ENCODE results near the gene IL17F. TPM values are rescaled to one million over a fixed set of nuclear protein-coding genes. Genes with fewer than 3 reads are reported as not detected.

Gene IL17F
- total RNA-seq, 2 experiments from 2014 or later: not detected

- H3K27me3 Mint-ChIP-seq (ENCODE audit: low read depth): no peaks in the 10 kb centered on the region
- CTCF ChIA-PET: interaction anchor here (3.0 kb wide), 1 partner anchor 9 kb away, joined by 15 read pairs; no protein-coding TSS in a partner anchor
- peak overlapping the region; percentile 48 for H3K27ac Mint-ChIP-seq
- DNase-seq (no peak), ATAC-seq (no peak)
- H3K4me3 Mint-ChIP-seq: no peak overlapping the region
- H3K36me3 Mint-ChIP-seq (ENCODE audit: low read depth): peaks cover 76% of the 10 kb centered on the region
- POLR2A ChIA-PET: interaction anchor here (1.2 to 1.3 kb wide), 2 partner anchors 8 to 11 kb away, joined by 4 to 6 read pairs; no protein-coding TSS in a partner anchor
- H3K9me3 Mint-ChIP-seq (ENCODE audit: insufficient read depth): no peaks in the 10 kb centered on the region
- H3K4me1 Mint-ChIP-seq (ENCODE audit: low read depth): peaks cover 3% of the 10 kb centered on the region
Observed at GRCh38 chr6:52271852-52272460, 27.7 kb upstream of the IL17F start.

GRCh38 chr6:52263709-52264540 lies 19.6 kb upstream of the IL17F start:
- Mint-ChIP-seq H3K27me3 (ENCODE audit: low read depth) (no peaks in the 10 kb centered on the region), H3K9me3 (ENCODE audit: insufficient read depth) (no peaks in the 10 kb centered on the region), H3K4me1 (ENCODE audit: low read depth) (peaks cover 14% of the 10 kb centered on the region), H3K36me3 (ENCODE audit: low read depth) (peaks cover 80% of the 10 kb centered on the region), H3K4me3 (no peak overlapping the region), H3K27ac (no peak overlapping the region)
- CTCF ChIA-PET: interaction anchor here (0.5 to 6.4 kb wide), 32 partner anchors 8 to 399 kb away, joined by 3 to 90 read pairs (median 4); partner anchors contain the start of genes MCM3 and PAQR8
- ATAC-seq: peak; percentile 75
- POLR2A ChIA-PET: interaction anchor here (1.1 to 2.2 kb wide), 2 partner anchors 20 to 136 kb away, joined by 4 to 6 read pairs; partner anchors contain the start of gene MCM3
- peak; percentile 80 for DNase-seq

GRCh38 chr6:52262620-52263344 lies 18.5 kb upstream of the IL17F start:
- Mint-ChIP-seq H3K4me3 (no peak overlapping the region), H3K27ac (peak overlapping the region; percentile 13), H3K9me3 (ENCODE audit: insufficient read depth) (no peaks in the 10 kb centered on the region), H3K36me3 (ENCODE audit: low read depth) (peaks cover 71% of the 10 kb centered on the region), H3K27me3 (ENCODE audit: low read depth) (no peaks in the 10 kb centered on the region), H3K4me1 (ENCODE audit: low read depth) (peaks cover 14% of the 10 kb centered on the region)
- ChIA-PET POLR2A (interaction anchor here (1.1 to 2.2 kb wide), 3 partner anchors 17 to 137 kb away, joined by 4 to 6 read pairs (median 4); partner anchors contain the start of gene MCM3), CTCF (interaction anchor here (0.5 to 6.4 kb wide), 27 partner anchors 7 to 201 kb away, joined by 3 to 90 read pairs (median 4); partner anchors contain the start of genes MCM3 and PAQR8)
- DNase-seq (peak; percentile 35), ATAC-seq (peak; percentile 35)

- no peak for DNase-seq
- no peak overlapping the region for H3K27ac Mint-ChIP-seq
- peaks cover 14% of the 10 kb centered on the region for H3K4me1 Mint-ChIP-seq (ENCODE audit: low read depth)
- POLR2A ChIA-PET: interaction anchor here (1.0 to 1.7 kb wide), 2 partner anchors 18 to 22 kb away, joined by 3 to 4 read pairs; no protein-coding TSS in a partner anchor
- peaks cover 59% of the 10 kb centered on the region for H3K36me3 Mint-ChIP-seq (ENCODE audit: low read depth)
- H3K4me3 Mint-ChIP-seq: no peak overlapping the region
- CTCF ChIA-PET: interaction anchor here (0.6 to 6.4 kb wide), 9 partner anchors 14 to 938 kb away, joined by 3 to 90 read pairs (median 4); no protein-coding TSS in a partner anchor
- ATAC-seq: no peak
- H3K9me3 Mint-ChIP-seq (ENCODE audit: insufficient read depth): no peaks in the 10 kb centered on the region
- H3K27me3 Mint-ChIP-seq (ENCODE audit: low read depth): no peaks in the 10 kb centered on the region
Observed at GRCh38 chr6:52261229-52261628, 16.9 kb upstream of the IL17F start.

GRCh38 chr6:52260634-52261033 lies 16.3 kb upstream of the IL17F start:
- peaks cover 54% of the 10 kb centered on the region for H3K36me3 Mint-ChIP-seq (ENCODE audit: low read depth)
- ATAC-seq (no peak), DNase-seq (no peak)
- CTCF ChIA-PET: interaction anchor here (0.9 to 6.4 kb wide), 2 partner anchors 88 to 97 kb away, joined by 4 to 90 read pairs; no protein-coding TSS in a partner anchor
- H3K27me3 Mint-ChIP-seq (ENCODE audit: low read depth): no peaks in the 10 kb centered on the region
- no peak overlapping the region for H3K27ac Mint-ChIP-seq
- POLR2A ChIA-PET: interaction anchor here (1.0 kb wide), 1 partner anchor 22 kb away, joined by 3 read pairs; no protein-coding TSS in a partner anchor
- H3K4me1 Mint-ChIP-seq (ENCODE audit: low read depth): peaks cover 14% of the 10 kb centered on the region
- H3K9me3 Mint-ChIP-seq (ENCODE audit: insufficient read depth): no peaks in the 10 kb centered on the region
- H3K4me3 Mint-ChIP-seq: no peak overlapping the region

- ChIA-PET POLR2A (interaction anchor here (0.6 kb wide), 1 partner anchor 41 kb away, joined by 4 read pairs; no protein-coding TSS in a partner anchor), CTCF (interaction anchor here (1.3 kb wide), 2 partner anchors 8 to 192 kb away, joined by 3 to 5 read pairs; no protein-coding TSS in a partner anchor)
- no peak overlapping the region for H3K27ac Mint-ChIP-seq
- ATAC-seq: no peak
- H3K36me3 Mint-ChIP-seq (ENCODE audit: low read depth): peaks cover 9% of the 10 kb centered on the region
- no peak overlapping the region for H3K4me3 Mint-ChIP-seq
- H3K4me1 Mint-ChIP-seq (ENCODE audit: low read depth): peaks cover 19% of the 10 kb centered on the region
- H3K9me3 Mint-ChIP-seq (ENCODE audit: insufficient read depth): no peaks in the 10 kb centered on the region
- no peak for DNase-seq
- peaks cover 38% of the 10 kb centered on the region for H3K27me3 Mint-ChIP-seq (ENCODE audit: low read depth)
Observed at GRCh38 chr6:52255434-52255833, 11.1 kb upstream of the IL17F start.

- Mint-ChIP-seq H3K4me1 (ENCODE audit: low read depth) (peaks cover 19% of the 10 kb centered on the region), H3K4me3 (no peak overlapping the region), H3K9me3 (ENCODE audit: insufficient read depth) (no peaks in the 10 kb centered on the region), H3K36me3 (ENCODE audit: low read depth) (peaks cover 5% of the 10 kb centered on the region), H3K27ac (no peak overlapping the region), H3K27me3 (ENCODE audit: low read depth) (peaks cover 41% of the 10 kb centered on the region)
- DNase-seq (no peak), ATAC-seq (no peak)
- ChIA-PET CTCF (interaction anchor here (1.3 kb wide), 1 partner anchor 9 kb away, joined by 3 read pairs; no protein-coding TSS in a partner anchor), POLR2A (interaction anchor here (0.6 kb wide), 1 partner anchor 42 kb away, joined by 4 read pairs; no protein-coding TSS in a partner anchor)
Observed at GRCh38 chr6:52254731-52255378, 10.6 kb upstream of the IL17F start.

- Mint-ChIP-seq H3K4me3 (no peak overlapping the region), H3K27me3 (ENCODE audit: low read depth) (peaks cover 52% of the 10 kb centered on the region), H3K27ac (no peak overlapping the region), H3K4me1 (ENCODE audit: low read depth) (peaks cover 19% of the 10 kb centered on the region), H3K36me3 (ENCODE audit: low read depth) (peaks cover 3% of the 10 kb centered on the region), H3K9me3 (ENCODE audit: insufficient read depth) (no peaks in the 10 kb centered on the region)
- DNase-seq: no peak
- no peak for ATAC-seq
- POLR2A ChIA-PET: interaction anchor here (0.6 kb wide), 1 partner anchor 390 kb away, joined by 3 read pairs; no protein-coding TSS in a partner anchor
- CTCF ChIA-PET: interaction anchor here (2.0 kb wide), 1 partner anchor 10 kb away, joined by 13 read pairs; no protein-coding TSS in a partner anchor
Observed at GRCh38 chr6:52253494-52253893, 9.2 kb upstream of the IL17F start.

- no peaks in the 10 kb centered on the region for H3K9me3 Mint-ChIP-seq (ENCODE audit: insufficient read depth)
- H3K27me3 Mint-ChIP-seq (ENCODE audit: low read depth): peaks cover 66% of the 10 kb centered on the region
- CTCF ChIA-PET: interaction anchor here (1.0 to 1.5 kb wide), 2 partner anchors 20 to 23 kb away, joined by 3 to 4 read pairs; no protein-coding TSS in a partner anchor
- ATAC-seq: no peak
- POLR2A ChIA-PET: no interaction called here
- no peaks in the 10 kb centered on the region for H3K36me3 Mint-ChIP-seq (ENCODE audit: low read depth)
- no peak for DNase-seq
- H3K4me1 Mint-ChIP-seq (ENCODE audit: low read depth): peaks cover 19% of the 10 kb centered on the region
- H3K4me3 Mint-ChIP-seq: no peak overlapping the region
- H3K27ac Mint-ChIP-seq: no peak overlapping the region
Observed at GRCh38 chr6:52251113-52251512, 6.8 kb upstream of the IL17F start.

- ChIA-PET CTCF (interaction anchor here (1.0 to 1.2 kb wide), 2 partner anchors 15 to 40 kb away, joined by 3 read pairs; no protein-coding TSS in a partner anchor), POLR2A (no interaction called here)
- Mint-ChIP-seq H3K27me3 (ENCODE audit: low read depth) (peaks cover 66% of the 10 kb centered on the region), H3K27ac (no peak overlapping the region), H3K4me3 (no peak overlapping the region), H3K36me3 (ENCODE audit: low read depth) (no peaks in the 10 kb centered on the region), H3K4me1 (ENCODE audit: low read depth) (peaks cover 9% of the 10 kb centered on the region), H3K9me3 (ENCODE audit: insufficient read depth) (no peaks in the 10 kb centered on the region)
- ATAC-seq (no peak), DNase-seq (no peak)
Observed at GRCh38 chr6:52249078-52249477, 4.8 kb upstream of the IL17F start.
